Colon (tissue), 2 donors: Measurements from ENCODE around the gene TAGLN2.

Source experiments
- FAIRE-seq: peaks from 2 replicates; lab custom pipeline; 2012; peaks lifted over from hg19 to GRCh38; lab: Jason Lieb, UNC
- donor health status: control.
- donor health status: control.

The TAGLN2 gene

DNA sequence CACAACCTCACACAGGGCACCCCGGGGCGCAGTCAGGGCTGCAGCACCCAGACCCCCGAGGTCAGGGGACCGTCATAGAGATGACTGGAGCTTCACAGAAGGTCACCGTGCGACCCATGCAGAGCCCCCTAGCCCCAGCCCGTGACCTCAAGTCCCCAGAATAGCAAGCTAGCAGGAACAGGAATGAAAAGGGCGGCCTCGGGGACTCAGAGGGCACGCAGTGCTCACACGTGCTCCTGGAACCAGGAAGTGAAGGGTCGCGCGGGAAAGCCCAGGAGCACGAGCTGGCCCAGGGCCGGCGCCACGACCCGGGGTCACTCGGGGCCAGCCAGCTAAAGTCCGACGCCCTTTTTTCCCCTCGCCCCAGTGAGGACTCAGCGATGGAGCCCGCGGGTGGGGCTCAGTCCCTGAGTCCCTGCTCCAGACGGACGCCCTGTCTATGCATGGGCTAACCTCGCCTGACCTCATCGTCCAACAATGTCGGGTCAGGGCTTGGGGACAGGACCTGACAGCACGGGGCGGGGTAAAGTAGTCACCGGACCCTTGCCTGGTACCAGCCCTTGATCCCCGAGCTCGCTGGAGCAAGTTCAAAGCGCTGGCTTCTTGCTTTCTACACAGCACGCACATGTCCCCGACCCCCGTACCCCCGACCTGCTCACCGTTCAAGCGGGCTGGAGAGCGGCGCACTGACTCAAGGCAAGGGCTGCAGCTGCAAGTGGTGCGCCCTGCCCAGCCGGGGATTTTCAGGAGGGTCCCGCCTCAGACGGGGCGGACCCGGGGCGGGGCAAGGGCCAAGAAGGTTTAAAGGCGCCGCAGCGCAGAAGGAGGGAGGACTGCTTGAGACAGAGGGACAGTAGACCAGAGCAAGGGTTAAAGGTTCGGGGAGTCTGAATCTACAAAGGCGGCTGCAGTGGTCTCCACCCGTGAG, at the start of gene TAGLN2:
TSS of gene TAGLN2 (minus strand) at position 717 of the 928 bp plus-strand sequence. CDS start 4,998 bp downstream, outside the sequence.
- FAIRE-seq = no peak

DNA sequence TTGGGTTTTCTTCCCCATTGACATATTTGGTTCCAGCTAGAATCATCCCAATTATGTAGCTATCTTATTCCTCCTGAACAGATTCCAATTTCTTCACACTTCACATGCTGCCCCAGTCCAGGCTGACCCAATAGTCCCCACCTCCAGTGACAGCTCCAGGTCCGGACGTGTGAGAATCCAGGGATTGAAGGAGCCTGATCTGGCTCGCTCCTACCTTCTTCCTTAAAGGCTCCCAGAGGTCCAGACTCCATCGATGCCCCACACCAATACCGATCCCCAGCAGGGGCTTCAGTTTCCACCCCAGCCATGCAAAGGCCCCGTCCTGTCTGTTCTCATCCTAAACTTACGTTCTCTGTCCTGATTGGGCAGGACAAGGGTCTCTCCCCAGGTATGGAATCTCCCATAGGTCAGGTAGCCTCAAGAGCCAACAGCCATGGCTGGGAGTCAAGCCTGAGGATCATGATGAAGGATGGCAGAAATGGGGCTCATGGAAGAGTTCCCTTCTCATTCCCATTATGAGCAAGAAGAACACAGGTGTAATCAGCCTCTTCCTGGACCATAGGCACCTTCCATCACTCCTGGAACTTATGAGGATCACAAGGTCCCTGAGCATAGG, 49.2 kb upstream of the TAGLN2 start:
- no peak for FAIRE-seq

GRCh38 chr1:159973350-159973940, 48.1 kb upstream of the TAGLN2 start:
- no peak for FAIRE-seq

DNA sequence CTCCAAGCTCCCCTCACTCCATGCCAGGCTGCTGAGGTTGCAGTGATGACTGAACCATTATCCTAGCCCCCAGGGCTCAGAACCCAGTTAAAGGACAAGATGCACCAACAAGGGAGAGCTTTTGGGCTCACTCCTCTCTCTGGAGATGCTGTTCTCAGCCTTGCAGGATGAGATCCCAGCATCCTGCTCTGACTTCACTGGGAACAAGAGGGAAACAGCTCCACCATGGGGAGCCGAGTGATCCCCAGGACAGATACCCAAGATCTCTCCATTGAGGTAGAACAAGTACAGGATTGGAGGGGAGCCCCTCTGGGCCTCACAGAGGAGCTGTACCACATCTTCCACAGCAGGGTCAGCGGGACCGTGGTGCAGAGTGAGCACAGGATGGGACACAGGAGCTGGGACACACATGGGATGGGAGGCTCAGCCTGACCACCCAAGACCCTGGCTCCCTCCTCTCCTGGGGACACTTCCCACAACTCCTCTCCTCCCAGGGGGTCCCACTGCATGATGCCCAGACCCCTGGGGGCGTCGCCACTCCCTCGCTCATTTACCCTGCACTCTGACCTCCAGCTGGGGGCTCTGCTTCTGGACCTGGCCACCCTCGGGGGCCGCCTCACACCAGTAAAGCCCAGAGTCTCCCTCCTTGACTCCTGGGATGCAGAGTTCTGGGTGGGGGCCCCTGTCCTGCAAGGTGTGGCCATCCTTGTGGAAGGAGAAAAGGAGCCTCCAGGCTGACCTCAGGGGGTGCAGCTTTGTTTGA, 47.3 kb upstream of the TAGLN2 start:
- no peak for FAIRE-seq

GRCh38 chr1:159970932-159971342, 45.6 kb upstream of the TAGLN2 start:
- no peak for FAIRE-seq

DNA sequence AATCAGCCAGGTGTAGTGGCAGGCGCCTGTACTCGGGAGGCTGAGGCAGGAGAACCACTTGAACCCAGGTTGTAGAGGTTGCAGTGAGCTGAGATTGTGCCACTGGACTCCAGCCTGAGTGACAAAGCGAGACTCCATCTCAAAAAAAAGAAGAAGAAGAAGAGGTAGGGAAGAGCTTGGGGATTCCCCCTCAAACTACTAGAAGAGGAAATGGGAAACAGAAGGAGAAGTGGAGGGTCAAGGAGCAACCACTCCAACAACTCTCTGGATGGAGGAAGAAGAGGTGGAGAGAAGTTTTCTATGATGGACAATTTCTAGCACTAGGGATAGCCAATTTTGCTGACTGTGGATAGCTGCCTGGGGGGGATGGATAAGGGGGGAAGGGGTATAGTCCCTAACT, 43.6 kb upstream of the TAGLN2 start:
- FAIRE-seq = no peak

- no peak for FAIRE-seq
Observed at GRCh38 chr1:159965263-159965662, 40.0 kb upstream of the TAGLN2 start.

- FAIRE-seq = no peak
Observed at GRCh38 chr1:159964144-159964543, 38.8 kb upstream of the TAGLN2 start.

DNA sequence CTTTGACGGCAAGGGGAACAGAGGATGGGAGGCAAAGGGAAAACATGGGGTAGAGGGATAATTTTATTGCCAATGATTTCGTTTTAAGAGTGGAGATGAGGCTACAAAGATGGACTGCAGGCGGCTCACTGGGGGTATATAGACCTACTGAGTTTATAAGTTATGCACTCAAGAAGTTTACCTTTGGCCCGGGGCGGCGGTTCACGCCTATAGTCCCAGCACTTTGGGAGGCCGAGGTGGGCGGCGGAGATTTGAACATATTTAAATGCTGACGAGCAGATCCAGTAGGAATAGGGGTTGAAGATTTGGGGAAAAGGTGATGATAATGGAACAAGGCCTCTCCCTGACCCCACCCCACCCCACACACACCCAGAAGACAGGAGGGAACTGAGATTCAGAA, 36.9 kb upstream of the TAGLN2 start:
- no peak for FAIRE-seq

DNA sequence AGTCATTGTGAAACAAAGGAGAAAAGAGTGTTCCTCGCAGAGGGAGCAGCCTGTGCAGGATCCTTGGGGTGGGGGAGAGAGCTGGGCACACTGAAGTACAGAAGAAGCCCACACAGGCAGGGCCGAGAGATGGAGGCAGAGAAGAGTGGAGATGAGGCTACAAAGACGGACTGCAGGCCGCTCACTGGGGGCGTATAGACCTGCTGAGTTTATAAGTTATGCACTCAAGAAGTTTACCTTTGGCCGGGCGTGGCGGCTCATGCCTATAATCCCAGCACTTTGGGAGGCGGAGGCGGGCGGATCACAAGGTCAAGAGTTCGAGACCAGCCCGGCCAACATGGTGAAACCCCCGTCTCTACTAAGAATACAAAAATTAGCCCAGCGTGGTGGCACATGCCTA, 36.3 kb upstream of the TAGLN2 start:
- FAIRE-seq = no peak

GRCh38 chr1:159960721-159961381, 35.5 kb upstream of the TAGLN2 start:
- FAIRE-seq = peak; percentile 36

GRCh38 chr1:159959451-159959850, 34.1 kb upstream of the TAGLN2 start:
- FAIRE-seq = no peak

- no peak for FAIRE-seq
Observed at GRCh38 chr1:159958719-159959380, 33.5 kb upstream of the TAGLN2 start.

DNA sequence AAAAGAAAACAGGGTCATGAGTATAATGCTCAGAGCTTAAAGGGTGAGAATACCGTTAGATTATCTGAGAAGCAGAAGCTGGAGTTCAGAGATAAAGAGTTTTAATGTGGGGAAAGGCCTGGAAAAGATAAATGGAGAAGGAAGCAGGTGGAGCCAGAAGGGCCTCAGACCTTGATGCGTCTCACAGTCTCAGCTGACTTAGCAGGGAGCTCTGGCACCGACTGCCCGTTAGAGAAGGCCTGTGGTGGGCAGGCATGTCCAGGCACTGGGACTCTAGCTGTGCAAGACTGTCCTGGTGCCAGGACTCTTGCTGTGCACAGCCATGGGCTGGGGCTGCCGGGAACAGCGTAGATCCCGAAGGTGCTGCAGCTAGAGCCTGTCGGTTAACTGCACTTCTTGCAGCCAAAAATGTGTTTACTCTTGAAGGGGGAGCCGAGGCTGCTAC, 32.5 kb upstream of the TAGLN2 start:
- no peak for FAIRE-seq

DNA sequence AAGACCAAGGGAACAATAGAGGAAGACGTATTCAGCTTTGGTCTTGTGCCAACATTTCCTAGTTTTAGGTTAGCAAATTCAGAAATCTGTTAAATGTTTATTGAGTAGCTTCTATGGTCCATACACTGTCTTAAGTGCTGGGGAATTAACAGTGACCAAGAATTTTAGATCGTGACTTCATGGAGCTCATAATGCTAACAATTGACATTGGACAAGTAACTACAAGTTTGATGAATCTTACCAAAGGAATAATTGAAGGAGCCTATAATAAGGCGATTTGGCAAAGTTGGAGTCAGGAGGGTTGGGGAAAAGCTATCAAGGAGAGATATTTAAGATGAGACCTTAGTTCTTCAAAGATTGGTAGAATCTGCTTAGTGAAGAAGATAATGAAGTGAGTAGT, 30.1 kb upstream of the TAGLN2 start:
- no peak for FAIRE-seq

- FAIRE-seq = no peak
Observed at GRCh38 chr1:159953536-159954515, 28.5 kb upstream of the TAGLN2 start, which contains the start of gene SLAMF9. Gene SLAMF9, minus strand, starts transcription at chr1:159954237. Its CDS starts 100 bp downstream, at chr1:159954137.

- no peak for FAIRE-seq
Observed at GRCh38 chr1:159952932-159953331, 27.6 kb upstream of the TAGLN2 start.

- no peak for FAIRE-seq
Observed at GRCh38 chr1:159951551-159951950, 26.2 kb upstream of the TAGLN2 start.

GRCh38 chr1:159951016-159951415, 25.7 kb upstream of the TAGLN2 start:
- FAIRE-seq = no peak

DNA sequence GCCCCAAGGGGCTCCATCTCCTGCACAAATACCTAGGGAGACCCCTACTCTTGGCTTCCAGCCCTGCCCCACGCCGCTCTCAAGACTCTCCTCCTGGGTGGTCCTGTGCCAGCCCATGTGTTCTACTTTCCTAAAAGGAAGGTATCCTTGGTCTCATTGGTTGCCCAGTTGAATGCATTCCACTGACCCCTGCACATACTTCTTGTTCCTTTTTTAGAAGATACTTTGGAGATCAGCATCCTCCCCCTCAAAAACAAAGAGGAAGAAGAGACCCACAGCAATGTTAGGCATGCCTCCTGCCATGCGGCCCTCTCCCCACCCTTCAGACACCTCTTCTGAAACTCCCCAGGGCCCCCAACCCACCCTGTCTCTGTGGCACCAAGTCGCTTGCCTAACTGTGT, 24.7 kb upstream of the TAGLN2 start:
- FAIRE-seq = no peak
